Astrocyte of the spinal cord (primary cell): ENCODE results near the gene SF3B2.
A peak's percentile ranks its signal among the peaks of the same experiment; 100 is the strongest.

Experiments used
- DNase-seq: peaks from one replicate; pipeline ENCODE4 v3.0.0; 2011; ENCODE audit warnings: low read depth, low spot score
- H3K4me3 ChIP-seq: 2 replicates; pipeline ENCODE4 v1.5.1; 2011; ENCODE audit warnings: low read depth, mild to moderate bottlenecking, low read length, moderate library complexity
- in situ Hi-C: cut with HindIII; loops from 2 replicates; pipeline ENCODE4 v1.10.0; 2017; ENCODE audit warnings: low sequenced_read_pairs
- TF ChIP-seq, protein P1 (sequence below): IDR thresholded peaks from 2 replicates; pipeline ENCODE4 v1.5.1; 2012; ENCODE audit warnings: low read depth, mild to moderate bottlenecking, low read length, inconsistent platforms

Gene SF3B2

DNA sequence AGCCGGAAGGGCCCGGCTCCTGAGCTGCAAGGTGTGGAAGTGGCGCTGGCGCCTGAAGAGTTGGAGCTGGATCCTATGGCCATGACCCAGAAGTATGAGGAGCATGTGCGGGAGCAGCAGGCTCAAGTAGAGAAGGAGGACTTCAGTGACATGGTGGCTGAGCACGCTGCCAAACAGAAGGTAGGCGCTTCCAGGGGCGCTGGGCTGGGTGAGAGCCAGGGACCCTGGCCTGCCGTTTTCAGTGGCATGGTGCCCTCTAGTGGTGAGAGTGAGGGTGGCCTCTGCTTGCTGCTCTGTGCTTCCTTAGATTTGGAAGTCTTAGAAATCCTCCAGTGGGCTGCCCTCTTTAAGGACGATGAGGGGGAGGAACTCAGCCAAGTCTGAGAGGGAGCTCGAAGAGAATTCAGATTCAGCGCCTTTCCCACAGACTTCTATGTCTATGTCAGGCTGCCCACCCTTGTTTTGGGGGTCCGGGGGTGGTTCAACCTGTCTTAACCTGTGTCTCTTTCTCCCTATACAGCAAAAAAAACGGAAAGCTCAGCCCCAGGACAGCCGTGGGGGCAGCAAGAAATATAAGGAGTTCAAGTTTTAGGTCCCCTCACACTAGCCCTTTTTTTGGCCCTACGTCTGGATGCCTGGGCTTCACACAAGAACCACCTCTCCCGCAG lies 16.1 kb downstream of the SF3B2 start:
- peak; percentile 62 for DNase-seq
- TF ChIP-seq, protein P1, sequence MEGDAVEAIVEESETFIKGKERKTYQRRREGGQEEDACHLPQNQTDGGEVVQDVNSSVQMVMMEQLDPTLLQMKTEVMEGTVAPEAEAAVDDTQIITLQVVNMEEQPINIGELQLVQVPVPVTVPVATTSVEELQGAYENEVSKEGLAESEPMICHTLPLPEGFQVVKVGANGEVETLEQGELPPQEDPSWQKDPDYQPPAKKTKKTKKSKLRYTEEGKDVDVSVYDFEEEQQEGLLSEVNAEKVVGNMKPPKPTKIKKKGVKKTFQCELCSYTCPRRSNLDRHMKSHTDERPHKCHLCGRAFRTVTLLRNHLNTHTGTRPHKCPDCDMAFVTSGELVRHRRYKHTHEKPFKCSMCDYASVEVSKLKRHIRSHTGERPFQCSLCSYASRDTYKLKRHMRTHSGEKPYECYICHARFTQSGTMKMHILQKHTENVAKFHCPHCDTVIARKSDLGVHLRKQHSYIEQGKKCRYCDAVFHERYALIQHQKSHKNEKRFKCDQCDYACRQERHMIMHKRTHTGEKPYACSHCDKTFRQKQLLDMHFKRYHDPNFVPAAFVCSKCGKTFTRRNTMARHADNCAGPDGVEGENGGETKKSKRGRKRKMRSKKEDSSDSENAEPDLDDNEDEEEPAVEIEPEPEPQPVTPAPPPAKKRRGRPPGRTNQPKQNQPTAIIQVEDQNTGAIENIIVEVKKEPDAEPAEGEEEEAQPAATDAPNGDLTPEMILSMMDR, result peak; percentile 94
- in situ Hi-C loops, result no loop called here
- H3K4me3 ChIP-seq, result no peak overlapping the region

DNA sequence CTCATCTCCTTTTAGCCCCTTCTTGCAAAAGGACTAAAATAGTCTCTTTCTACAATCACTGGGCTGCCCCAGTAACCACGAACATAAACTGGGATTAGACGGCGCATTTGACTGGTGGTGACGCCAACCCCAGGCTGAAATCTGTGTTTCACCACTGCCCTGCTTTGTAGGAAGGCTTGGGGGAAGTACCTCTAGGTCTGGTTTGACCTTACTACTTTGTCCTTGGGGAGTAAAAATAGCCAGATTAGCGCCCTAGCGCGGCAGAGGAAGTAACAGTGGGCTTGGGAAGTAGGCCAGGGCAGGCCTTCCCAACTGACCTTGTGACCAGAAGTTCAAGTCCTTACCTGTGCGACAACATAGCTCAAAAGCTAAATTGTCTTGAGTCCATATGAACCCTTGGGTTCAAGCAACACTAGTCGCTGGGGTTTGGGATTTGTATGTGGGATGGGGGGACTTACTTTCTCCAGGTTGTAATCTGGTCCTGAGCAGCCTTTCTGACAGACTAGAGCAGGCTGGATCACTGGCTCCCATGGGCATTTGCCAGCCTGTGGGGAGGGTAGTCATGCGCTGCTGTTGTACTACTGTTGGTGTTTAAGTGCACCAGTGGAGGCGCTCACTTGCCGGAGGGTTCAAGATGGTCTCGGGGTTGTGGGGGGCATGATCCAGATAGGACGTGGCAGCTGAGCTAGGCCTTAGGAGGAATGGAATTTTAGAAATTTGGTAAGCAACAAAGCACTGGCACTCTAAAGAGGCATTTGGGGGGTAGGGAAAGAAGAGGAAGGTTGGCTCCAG lies 17.0 kb downstream of the SF3B2 start:
- H3K4me3 ChIP-seq, result peak overlapping the region; percentile 31
- DNase-seq, result peak; percentile 44
- in situ Hi-C loops, result no loop called here

DNA sequence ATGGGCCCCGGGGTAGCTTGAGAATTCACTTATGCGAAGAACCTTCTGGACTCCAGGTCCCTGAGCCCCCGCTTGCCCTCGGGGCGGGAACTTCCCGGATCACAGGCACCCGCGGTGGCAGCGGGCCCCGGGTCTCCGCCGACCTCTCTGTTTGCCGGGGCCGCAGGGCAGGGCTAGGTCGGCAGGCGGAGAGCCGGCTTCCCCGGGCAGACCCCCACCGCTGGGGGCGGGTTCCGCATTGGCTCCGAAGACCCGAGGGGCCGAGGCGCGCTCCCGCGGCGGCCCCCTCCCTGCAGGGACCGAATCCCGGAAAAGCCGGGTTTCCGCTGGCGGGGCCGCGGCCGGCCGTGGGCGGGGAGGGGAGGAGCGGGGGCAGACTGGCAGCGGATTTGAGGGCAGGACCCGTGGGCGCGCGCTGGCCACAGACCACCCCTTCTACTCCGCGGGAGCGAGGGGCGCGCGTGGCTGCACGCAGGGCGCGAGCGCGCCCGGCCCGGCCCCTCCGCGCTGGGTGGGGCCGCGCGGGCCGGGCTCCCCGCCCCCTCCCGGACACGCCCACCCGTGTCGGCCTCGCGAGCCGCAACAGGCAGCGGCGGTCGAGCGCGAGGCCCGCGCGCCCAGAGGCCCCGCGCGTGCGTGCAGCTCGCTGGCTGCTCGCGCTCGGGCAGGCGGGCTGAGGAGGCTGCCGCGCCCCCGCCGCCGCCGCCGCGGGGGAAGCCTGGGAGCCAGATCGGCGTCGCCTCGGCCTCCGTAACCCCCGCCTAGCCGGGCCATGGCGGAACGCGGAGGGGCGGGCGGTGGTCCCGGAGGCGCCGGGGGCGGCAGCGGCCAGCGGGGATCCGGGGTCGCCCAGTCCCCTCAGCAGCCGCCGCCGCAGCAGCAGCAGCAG lies 17.8 kb downstream of the SF3B2 start, which contains the start of gene PACS1:
Gene PACS1 (plus strand): TSS at position 558 of the 889 bp plus-strand sequence. CDS start 215 bp downstream, at position 773.
- TF ChIP-seq, protein P1, result no peak
- in situ Hi-C loops, result no loop called here
- DNase-seq, result peak; percentile 76
- peak within 1 kb of the TSS; percentile 72 for H3K4me3 ChIP-seq

More for the DNA sequence above, 17.0 kb downstream of the SF3B2 start:
- TF ChIP-seq, protein P1, result peak; percentile 21

DNA sequence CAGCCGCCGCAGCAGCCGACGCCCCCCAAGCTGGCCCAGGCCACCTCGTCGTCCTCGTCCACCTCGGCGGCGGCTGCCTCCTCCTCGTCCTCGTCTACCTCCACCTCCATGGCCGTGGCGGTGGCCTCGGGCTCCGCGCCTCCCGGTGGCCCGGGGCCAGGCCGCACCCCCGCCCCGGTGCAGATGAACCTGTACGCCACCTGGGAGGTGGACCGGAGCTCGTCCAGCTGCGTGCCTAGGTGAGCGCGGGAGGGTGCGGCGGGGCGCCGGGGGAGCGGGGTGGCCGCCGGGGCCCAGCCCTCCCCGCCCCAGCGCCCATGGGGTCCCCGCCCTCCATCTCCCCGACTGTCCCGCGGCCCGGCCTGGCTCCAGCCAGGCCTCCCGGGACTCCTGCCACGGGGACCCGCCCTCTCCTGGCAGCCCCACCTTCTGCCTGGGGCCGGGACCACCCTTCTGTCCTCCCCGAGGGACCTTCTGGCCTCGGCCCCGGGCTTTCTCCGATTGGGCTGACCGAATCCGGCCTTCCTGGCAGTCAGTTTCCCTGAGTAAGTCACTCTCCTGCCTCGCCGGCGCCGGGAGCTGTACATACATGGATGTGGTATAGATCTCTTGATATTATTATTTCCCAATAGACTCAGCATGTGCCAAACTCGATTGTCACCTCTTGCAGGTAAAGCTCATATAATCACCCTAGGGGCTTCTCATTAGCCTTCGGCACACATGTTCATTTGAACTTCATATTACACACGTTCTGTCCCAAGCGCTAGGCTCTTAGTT lies 18.6 kb downstream of the SF3B2 start:
- in situ Hi-C loops, result no loop called here
- peak overlapping the region; percentile 72 for H3K4me3 ChIP-seq
- TF ChIP-seq, protein P1, result no peak
- DNase-seq, result peak; percentile 51

DNA sequence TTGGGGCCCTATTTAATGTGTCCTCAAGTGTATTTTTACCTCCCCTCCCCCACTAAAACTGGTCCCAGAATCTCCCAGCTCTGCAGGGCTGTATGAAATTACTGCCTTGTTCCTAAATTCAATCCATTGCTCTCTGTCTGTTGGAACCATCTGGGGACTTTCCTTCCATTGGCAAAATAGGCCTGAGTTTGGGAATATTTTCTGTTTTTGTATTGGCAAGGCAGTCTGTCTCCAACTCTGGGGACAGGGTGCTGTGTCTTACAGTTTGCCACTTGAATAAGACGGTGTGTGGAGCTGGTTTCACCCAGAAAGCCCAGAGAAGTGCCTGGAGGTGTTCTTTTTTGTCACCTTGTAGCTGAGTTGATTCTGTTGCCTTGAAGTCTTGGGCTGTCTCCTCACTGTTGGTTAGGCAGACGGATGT lies 19.2 kb downstream of the SF3B2 start:
- peak overlapping the region; percentile 72 for H3K4me3 ChIP-seq
- TF ChIP-seq, protein P1, result no peak
- no peak for DNase-seq
- in situ Hi-C loops, result no loop called here
